ENCODE measurements around the gene KCNH3.

KCNH3 gene

DNA sequence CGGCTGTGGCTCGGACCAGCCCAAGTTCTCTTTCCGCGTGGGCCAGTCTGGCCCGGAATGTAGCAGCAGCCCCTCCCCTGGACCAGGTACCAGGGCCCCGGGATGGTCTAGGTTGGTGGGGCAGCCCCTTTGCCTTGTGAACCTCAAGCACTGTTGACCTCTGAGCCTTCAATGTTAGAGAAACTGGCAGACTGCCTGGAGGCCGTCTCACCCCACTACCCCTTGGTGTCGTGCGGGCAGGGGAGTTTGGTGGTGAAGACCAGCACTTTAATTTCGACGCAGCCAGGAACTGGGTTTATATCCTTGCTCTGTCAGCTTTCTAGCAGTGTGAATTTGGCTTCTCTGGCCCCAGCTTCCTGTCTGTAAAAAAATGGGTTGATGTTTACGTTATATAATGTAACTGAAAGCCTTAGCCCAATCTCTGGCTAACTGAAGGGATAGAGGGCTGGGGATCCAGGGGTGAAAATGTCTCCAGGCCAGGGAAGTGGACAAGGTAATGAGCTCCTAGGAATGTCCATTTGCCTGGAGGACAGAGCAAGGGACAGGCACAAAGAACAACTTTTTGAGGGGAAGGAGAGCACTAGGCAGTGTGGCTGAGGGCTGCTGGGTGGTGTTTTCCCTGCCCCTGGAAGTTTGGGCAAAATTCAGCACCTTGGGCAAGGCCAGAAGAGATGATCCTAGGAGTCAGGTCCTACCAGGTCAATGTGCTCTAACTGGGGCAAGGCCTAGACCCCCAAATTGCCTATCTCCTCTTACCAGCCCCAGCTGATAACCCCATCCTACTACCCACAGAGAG lies 17.8 kb downstream of the KCNH3 start:
- Histone ChIP-seq H3K9ac (no peak overlapping the region), H3K79me2 (no peaks in the 10 kb centered on the region), H3K4me1 (no peaks in the 10 kb centered on the region), H3K27me3 (ENCODE audit: control insufficient read depth, insufficient read depth, low read length) (no peaks in the 10 kb centered on the region), H3K4me3 (ENCODE audit: low read depth, low read length) (no peak overlapping the region), H3K4me2 (ENCODE audit: low read length) (no peak overlapping the region), H2AFZ (no peak overlapping the region), H3K36me3 (ENCODE audit: control insufficient read depth, insufficient read depth, low read length) (no peaks in the 10 kb centered on the region), H3K9me3 (ENCODE audit: control insufficient read depth, low read length) (no peaks in the 10 kb centered on the region), H3K27ac (no peak overlapping the region)
- TF ChIP-seq, protein P1, sequence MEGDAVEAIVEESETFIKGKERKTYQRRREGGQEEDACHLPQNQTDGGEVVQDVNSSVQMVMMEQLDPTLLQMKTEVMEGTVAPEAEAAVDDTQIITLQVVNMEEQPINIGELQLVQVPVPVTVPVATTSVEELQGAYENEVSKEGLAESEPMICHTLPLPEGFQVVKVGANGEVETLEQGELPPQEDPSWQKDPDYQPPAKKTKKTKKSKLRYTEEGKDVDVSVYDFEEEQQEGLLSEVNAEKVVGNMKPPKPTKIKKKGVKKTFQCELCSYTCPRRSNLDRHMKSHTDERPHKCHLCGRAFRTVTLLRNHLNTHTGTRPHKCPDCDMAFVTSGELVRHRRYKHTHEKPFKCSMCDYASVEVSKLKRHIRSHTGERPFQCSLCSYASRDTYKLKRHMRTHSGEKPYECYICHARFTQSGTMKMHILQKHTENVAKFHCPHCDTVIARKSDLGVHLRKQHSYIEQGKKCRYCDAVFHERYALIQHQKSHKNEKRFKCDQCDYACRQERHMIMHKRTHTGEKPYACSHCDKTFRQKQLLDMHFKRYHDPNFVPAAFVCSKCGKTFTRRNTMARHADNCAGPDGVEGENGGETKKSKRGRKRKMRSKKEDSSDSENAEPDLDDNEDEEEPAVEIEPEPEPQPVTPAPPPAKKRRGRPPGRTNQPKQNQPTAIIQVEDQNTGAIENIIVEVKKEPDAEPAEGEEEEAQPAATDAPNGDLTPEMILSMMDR (IDR thresholded peaks at IDR 0.05): no peak

DNA sequence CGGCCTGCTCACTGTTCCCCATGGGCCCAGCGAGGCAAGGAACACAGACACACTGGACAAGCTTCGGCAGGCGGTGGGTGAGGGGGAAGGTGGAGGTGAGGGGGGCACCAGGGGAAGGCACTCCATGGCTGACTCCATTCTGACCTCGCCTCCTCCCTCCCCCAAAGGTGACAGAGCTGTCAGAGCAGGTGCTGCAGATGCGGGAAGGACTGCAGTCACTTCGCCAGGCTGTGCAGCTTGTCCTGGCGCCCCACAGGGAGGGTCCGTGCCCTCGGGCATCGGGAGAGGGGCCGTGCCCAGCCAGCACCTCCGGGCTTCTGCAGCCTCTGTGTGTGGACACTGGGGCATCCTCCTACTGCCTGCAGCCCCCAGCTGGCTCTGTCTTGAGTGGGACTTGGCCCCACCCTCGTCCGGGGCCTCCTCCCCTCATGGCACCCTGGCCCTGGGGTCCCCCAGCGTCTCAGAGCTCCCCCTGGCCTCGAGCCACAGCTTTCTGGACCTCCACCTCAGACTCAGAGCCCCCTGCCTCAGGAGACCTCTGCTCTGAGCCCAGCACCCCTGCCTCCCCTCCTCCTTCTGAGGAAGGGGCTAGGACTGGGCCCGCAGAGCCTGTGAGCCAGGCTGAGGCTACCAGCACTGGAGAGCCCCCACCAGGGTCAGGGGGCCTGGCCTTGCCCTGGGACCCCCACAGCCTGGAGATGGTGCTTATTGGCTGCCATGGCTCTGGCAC lies 18.5 kb downstream of the KCNH3 start:
- Histone ChIP-seq H3K4me2 (ENCODE audit: low read length) (no peak overlapping the region), H3K9me3 (ENCODE audit: control insufficient read depth, low read length) (no peaks in the 10 kb centered on the region), H3K36me3 (ENCODE audit: control insufficient read depth, insufficient read depth, low read length) (no peaks in the 10 kb centered on the region), H2AFZ (no peak overlapping the region), H3K4me3 (ENCODE audit: low read depth, low read length) (no peak overlapping the region), H3K27me3 (ENCODE audit: control insufficient read depth, insufficient read depth, low read length) (no peaks in the 10 kb centered on the region), H3K27ac (no peak overlapping the region), H3K79me2 (no peaks in the 10 kb centered on the region), H3K4me1 (no peaks in the 10 kb centered on the region), H3K9ac (no peak overlapping the region)
- TF ChIP-seq, protein P1 (IDR thresholded peaks at IDR 0.05): no peak

DNA sequence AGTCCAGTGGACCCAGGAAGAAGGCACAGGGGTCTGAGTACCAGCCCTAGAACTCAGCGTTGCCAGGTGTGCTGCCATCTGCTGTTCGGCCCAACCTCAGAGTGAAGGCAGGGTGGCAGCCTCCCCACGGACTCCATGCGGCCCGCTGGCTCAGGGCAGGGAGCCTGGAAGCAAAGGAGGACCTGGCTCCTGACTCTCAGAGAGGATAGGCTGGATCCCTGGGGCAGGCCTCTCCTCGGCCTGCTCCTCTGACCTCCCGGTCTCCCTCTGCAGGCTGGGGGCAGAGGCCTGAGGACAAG lies 19.0 kb downstream of the KCNH3 start:
- no peaks in the 10 kb centered on the region for H3K27me3 ChIP-seq (ENCODE audit: control insufficient read depth, insufficient read depth, low read length)
- no peak overlapping the region for H2AFZ ChIP-seq
- no peak overlapping the region for H3K4me2 ChIP-seq (ENCODE audit: low read length)
- no peaks in the 10 kb centered on the region for H3K36me3 ChIP-seq (ENCODE audit: control insufficient read depth, insufficient read depth, low read length)
- H3K4me1 ChIP-seq: no peaks in the 10 kb centered on the region
- TF ChIP-seq, protein P1 (IDR thresholded peaks at IDR 0.05): no peak
- no peak overlapping the region for H3K4me3 ChIP-seq (ENCODE audit: low read depth, low read length)
- H3K79me2 ChIP-seq: no peaks in the 10 kb centered on the region
- no peak overlapping the region for H3K27ac ChIP-seq
- no peaks in the 10 kb centered on the region for H3K9me3 ChIP-seq (ENCODE audit: control insufficient read depth, low read length)
- H3K9ac ChIP-seq: no peak overlapping the region

DNA sequence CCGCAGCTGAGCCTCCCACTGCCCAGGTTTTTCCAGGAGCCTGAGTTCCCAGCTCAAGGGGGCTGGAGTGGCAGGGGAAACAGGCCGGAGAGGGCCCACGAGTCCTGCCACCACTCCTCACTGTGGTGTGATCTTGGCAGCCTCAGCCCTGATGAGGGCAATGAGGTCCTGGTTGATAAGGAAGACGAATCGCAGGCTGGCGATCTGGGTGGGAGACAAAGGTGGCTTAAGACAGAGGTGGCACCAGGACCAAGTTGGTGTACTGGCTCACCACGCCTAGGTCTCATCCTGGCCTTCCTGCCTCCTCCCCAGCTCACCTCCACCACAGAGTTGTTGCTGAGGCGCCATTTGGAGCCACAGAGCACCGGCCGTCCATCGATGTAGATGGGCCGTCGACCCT lies 19.7 kb downstream of the KCNH3 start:
- Histone ChIP-seq H3K9me3 (ENCODE audit: control insufficient read depth, low read length) (no peaks in the 10 kb centered on the region), H3K4me1 (no peaks in the 10 kb centered on the region), H3K27ac (no peak overlapping the region), H2AFZ (no peak overlapping the region), H3K4me3 (ENCODE audit: low read depth, low read length) (no peak overlapping the region), H3K4me2 (ENCODE audit: low read length) (no peak overlapping the region), H3K27me3 (ENCODE audit: control insufficient read depth, insufficient read depth, low read length) (no peaks in the 10 kb centered on the region), H3K9ac (no peak overlapping the region), H3K36me3 (ENCODE audit: control insufficient read depth, insufficient read depth, low read length) (no peaks in the 10 kb centered on the region), H3K79me2 (no peaks in the 10 kb centered on the region)
- TF ChIP-seq, protein P1 (IDR thresholded peaks at IDR 0.05): no peak

Data from parathyroid adenoma (tissue), 2 donors.